DMS153 treated with DMSO at 0.1 percent for 48 hours (cell line): ENCODE data around the gene SEMA6B.
"Not testable (repeated sequence)": the region's sequence is repeated elsewhere in the genome, so short reads cannot be mapped to it uniquely, and the experiment has no call there.

Experiments used
- DNase-seq: peaks from one replicate; lab custom pipeline; 2025; ENCODE audit not compliant: unreplicated experiment; lab: John Stamatoyannopoulos, UW

Gene SEMA6B

GRCh38 chr19:4550479-4551050, 8.9 kb downstream of the SEMA6B start:
- no peak for DNase-seq

- no peak for DNase-seq
Measured at GRCh38 chr19:4550018-4550417, 9.5 kb downstream of the SEMA6B start.

GRCh38 chr19:4548238-4548584, 11.3 kb downstream of the SEMA6B start:
- DNase-seq: no peak

- no peak for DNase-seq
Measured at GRCh38 chr19:4547303-4548237, 11.9 kb downstream of the SEMA6B start.

GRCh38 chr19:4543842-4544647, 15.4 kb downstream of the SEMA6B start:
- no peak for DNase-seq

- no peak for DNase-seq
Measured at GRCh38 chr19:4542896-4543841, 16.3 kb downstream of the SEMA6B start.

GRCh38 chr19:4541806-4542145, 17.7 kb downstream of the SEMA6B start:
- not testable (repeated sequence) for DNase-seq

- no peak for DNase-seq
Measured at GRCh38 chr19:4541114-4541805, 18.2 kb downstream of the SEMA6B start.

- DNase-seq: no peak
Measured at GRCh38 chr19:4539693-4540581, 19.5 kb downstream of the SEMA6B start, which contains the start of gene LRG1. TSS of gene LRG1 (minus strand) at chr19:4540036. CDS start at chr19:4540013, 23 bp downstream.

GRCh38 chr19:4539169-4539692, 20.3 kb downstream of the SEMA6B start:
- DNase-seq: no peak

- no peak for DNase-seq
Measured at GRCh38 chr19:4538601-4538954, 20.9 kb downstream of the SEMA6B start.

- peak; percentile 14 for DNase-seq
Measured at GRCh38 chr19:4537953-4538600, 21.4 kb downstream of the SEMA6B start.

- DNase-seq: no peak
Measured at GRCh38 chr19:4536798-4537197, 22.7 kb downstream of the SEMA6B start.

- DNase-seq: peak; percentile 14
Measured at GRCh38 chr19:4534836-4535658, 24.4 kb downstream of the SEMA6B start, which contains the start of gene PLIN5. TSS of gene PLIN5 (minus strand) at chr19:4535224. CDS start at chr19:4534074, 1,150 bp downstream.

- no peak for DNase-seq
Measured at GRCh38 chr19:4533835-4534424, 25.6 kb downstream of the SEMA6B start.

GRCh38 chr19:4533334-4533733, 26.1 kb downstream of the SEMA6B start:
- DNase-seq: no peak

GRCh38 chr19:4531562-4532165, 27.8 kb downstream of the SEMA6B start:
- no peak for DNase-seq
